Activated T-helper 17 cell treated with anti-CD3 and anti-CD28 coated beads, Interleukin-2, amount 50 U/mL, for 72 hours (primary cell): ENCODE data around the gene TLK2. TPM values are rescaled to one million over a fixed set of nuclear protein-coding genes. Genes with fewer than 3 reads are reported as not detected.

Experiments
- ATAC-seq: fragments of 150-1000 bp; cut with Tn5 transposase; replicated peaks from 2 replicates; pipeline ENCODE4 v1.10.0; 2021; ENCODE audit warnings: mild to moderate bottlenecking, moderate library complexity
- H3K27ac Mint-ChIP-seq: one replicate; pipeline ENCODE4 v1.8.0; 2022; ENCODE audit warnings: mixed read lengths
- H3K27me3 Mint-ChIP-seq: one replicate; pipeline ENCODE4 v1.8.0; 2022; ENCODE audit warnings: mixed read lengths
- H3K36me3 Mint-ChIP-seq: one replicate; pipeline ENCODE4 v1.8.0; 2022; ENCODE audit warnings: low read depth, mild to moderate bottlenecking, mixed read lengths
- H3K4me1 Mint-ChIP-seq: one replicate; pipeline ENCODE4 v1.8.0; 2022; ENCODE audit warnings: mixed read lengths
- H3K4me3 Mint-ChIP-seq: one replicate; pipeline ENCODE4 v1.8.0; 2022; ENCODE audit warnings: mild to moderate bottlenecking, mixed read lengths
- H3K9me3 Mint-ChIP-seq: one replicate; pipeline ENCODE4 v1.8.0; 2022; ENCODE audit warnings: mixed read lengths
- total RNA-seq, 2 donors: library from RNA; stranded (reverse); gene quantifications; one replicate each; pipeline ENCODE4 v1.2.3, GENCODE V29; 2022

The TLK2 gene
- total RNA-seq, 2 donors from 2014 or later: 42.5 to 43.9 TPM

DNA sequence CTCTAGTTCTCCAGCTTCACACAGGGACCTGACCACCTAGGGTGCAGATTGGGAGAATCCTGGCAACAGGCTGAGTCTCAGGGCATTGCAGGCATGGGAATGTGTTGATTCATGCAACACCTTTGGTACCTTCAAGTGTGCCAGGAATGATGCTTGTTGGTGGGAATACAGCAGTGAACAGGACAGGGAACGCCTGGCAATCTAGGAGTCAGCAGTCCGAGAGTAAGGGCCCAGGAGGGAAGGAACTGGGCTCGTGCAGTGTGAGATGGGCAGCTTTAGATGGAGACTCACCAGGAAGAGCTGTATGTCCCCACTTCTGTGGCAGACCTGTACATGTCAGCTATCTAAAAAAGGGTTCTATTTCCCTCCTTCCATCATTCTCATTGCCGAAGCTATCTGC, 136.9 kb downstream of the TLK2 start:
- Mint-ChIP-seq H3K36me3 (peaks cover 46% of the 10 kb centered on the region), H3K27me3 (no peaks in the 10 kb centered on the region), H3K4me3 (no peak overlapping the region), H3K4me1 (peaks cover 8% of the 10 kb centered on the region), H3K27ac (no peak overlapping the region), H3K9me3 (no peaks in the 10 kb centered on the region)
- no peak for ATAC-seq

DNA sequence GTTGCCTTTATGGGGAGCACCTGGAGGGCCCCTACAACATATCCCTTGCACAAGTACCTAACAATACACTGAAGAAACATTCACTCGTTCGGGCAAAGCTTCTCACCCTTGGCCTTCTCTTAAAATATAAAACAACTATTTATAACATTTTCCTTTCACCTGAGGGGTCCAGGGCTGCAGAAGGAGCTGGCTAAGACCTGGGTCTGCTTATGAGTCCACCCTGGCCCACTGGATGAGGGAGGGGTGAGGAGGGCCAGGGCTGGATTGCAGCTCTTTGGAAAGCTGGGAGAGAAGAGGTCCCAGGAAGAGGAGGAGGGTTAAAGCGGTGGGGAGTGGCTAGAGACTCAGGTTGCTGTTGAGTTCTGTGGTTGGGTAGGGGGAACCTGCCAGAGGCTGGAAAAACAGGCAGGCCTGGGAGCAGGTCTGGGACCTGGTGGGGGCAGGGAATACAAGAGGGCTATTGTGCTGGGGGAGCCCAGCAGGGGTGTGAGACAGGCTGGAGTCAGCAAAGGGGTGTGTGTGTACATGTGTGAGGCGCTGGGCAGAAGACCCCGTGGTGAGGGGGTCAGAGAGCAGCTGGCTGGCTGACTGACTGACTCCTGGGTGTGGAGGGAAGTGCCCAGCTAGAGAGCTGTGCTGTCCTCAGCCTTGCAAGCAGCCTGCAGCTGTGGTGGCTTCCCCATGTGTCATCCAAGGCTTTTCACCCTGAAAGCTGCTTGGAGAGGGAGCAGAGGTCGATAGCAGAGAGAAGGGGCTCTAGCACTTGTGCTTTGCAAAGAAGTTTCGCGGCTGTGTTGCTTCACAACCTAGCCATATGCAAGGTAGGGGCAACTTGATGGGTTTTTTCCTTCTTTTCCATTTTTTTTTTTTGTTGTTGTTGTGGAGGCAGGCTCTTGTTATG, 138.6 kb downstream of the TLK2 start:
- Mint-ChIP-seq H3K36me3 (peaks cover 29% of the 10 kb centered on the region), H3K9me3 (no peaks in the 10 kb centered on the region), H3K27ac (peak overlapping the region; percentile 52), H3K4me1 (no peaks in the 10 kb centered on the region), H3K4me3 (no peak overlapping the region), H3K27me3 (no peaks in the 10 kb centered on the region)
- ATAC-seq: no peak

DNA sequence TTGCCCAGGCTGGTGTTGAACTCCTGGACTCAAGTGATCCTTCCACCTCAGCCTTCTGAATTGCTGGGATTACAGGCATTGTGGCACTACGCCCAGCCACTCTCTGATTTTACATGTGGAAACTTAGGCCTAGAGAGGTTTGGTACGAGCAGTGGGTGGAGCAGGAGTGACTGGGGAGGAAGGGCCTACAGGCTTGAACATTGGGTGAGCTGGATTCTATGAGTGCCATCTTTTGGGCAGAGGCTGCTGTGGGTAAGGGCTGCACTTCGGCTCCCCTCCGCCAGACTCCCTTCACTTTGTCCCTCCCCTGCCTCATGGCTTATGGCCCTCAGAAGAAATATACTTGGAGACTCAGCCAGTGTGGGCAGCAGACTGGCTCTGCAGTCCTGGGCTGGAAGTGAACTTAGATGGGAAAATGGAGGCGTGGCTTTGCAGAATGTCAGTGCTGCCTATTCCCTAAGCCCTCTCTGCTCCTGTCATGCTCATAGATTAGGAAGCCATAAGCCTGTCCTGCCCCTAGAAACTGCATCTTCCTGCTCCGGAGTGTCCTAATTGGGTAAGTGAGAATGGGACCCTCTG, 139.4 kb downstream of the TLK2 start:
- Mint-ChIP-seq H3K4me1 (no peaks in the 10 kb centered on the region), H3K27ac (peak overlapping the region; percentile 52), H3K4me3 (no peak overlapping the region), H3K36me3 (peaks cover 24% of the 10 kb centered on the region), H3K9me3 (no peaks in the 10 kb centered on the region), H3K27me3 (no peaks in the 10 kb centered on the region)
- no peak for ATAC-seq

DNA sequence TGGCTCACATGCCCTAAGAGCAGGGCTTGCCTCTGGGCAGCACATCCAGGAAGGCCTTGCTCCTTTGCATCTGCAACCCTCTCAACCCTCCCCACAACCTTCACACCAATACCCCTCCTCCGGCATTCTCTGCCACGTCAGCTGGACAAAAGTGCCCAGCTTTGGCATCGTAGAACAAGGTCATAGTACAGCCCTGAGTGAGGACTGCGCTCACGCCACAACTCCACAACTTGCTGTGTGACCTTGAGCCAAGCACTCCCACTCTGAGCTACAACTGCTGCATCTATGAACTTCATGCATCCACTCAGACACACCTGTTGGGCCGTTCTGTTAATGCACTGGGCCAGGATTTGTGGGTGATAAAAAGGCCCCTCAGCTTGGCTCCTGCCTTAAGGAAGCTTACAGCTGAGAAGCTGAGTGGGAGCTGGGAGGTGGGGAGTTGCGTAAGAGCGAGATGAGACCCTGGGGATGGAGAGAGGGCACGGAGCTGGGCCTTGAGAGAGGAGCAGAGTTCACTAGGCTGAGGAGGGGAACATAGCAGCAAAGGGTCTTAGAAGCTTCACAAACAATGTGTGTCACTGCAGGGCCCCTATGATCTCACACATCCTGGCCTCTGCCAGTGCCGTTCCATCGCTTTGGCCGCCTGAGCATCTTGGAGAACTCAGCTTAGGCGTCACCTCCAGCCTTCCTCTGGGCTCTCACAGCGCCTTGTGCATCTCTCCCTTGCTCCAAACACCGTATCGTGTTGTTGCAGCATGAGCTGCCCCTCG, 140.2 kb downstream of the TLK2 start:
- peaks cover 16% of the 10 kb centered on the region for H3K36me3 Mint-ChIP-seq
- no peaks in the 10 kb centered on the region for H3K9me3 Mint-ChIP-seq
- H3K4me3 Mint-ChIP-seq: no peak overlapping the region
- H3K27me3 Mint-ChIP-seq: no peaks in the 10 kb centered on the region
- H3K4me1 Mint-ChIP-seq: no peaks in the 10 kb centered on the region
- H3K27ac Mint-ChIP-seq: peak overlapping the region; percentile 10
- no peak for ATAC-seq

DNA sequence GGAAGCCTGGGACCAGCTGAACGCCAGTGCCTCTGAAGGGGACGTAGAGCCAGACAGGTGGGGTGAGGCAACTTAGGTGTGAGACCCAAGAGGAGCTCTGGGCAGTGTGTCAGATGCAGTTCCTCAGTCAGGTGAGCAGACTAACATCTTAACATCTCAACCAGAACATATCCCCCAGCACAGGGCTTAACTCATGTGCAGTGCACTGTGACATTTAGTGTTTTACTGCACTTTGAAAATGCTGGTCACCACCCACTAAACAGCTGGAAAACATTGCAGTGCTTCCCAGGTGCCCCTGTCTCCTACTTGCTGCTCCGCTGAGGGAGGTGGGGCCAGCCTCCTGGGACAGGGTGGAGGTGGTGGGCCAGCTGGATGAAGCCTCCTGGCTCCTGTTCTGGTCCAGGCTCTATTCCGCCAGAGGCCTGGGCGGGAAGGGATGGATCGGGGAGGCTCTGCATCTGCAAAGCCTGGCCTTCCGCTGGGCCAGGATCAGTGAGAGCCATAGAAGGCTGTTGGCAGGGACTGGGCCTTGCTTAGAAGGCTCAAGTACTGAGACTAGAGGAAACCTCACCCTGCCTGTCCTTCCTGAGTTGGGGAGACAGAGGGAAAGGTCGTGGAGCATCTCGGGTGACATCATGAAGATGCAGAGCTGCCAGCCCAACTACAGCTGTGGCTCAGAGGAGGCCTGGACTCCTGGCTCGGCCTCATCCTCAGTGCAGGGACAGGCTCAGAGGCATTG, 141.0 kb downstream of the TLK2 start:
- no peaks in the 10 kb centered on the region for H3K9me3 Mint-ChIP-seq
- no peak for ATAC-seq

DNA sequence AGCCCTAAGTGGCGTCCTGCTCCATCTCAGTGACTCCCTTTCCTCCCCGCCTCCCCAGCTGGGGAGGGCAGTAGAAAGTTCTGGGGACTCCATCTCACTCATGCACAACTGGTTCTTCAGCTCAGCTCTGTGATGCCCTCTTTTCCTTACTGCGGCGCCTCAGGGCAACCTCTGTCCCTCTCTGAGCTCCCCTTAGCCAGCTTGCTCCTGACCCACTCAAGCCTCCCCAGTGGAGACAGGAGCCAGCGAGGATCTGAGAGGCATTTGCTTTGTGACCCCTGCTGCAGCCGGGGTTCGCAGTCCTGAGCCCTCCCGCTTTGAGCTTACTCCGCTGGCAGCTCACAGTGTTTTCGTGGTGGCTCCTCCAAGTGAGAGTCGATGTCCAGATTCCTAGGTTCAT, 142.6 kb downstream of the TLK2 start:
- Mint-ChIP-seq H3K27ac (no peak overlapping the region), H3K36me3 (peaks cover 4% of the 10 kb centered on the region), H3K9me3 (no peaks in the 10 kb centered on the region), H3K4me3 (no peak overlapping the region), H3K4me1 (no peaks in the 10 kb centered on the region), H3K27me3 (peaks cover 3% of the 10 kb centered on the region)
- ATAC-seq: no peak

More for the DNA sequence above, 141.0 kb downstream of the TLK2 start:
- Mint-ChIP-seq H3K27ac (no peak overlapping the region), H3K4me3 (no peak overlapping the region), H3K4me1 (no peaks in the 10 kb centered on the region), H3K36me3 (peaks cover 8% of the 10 kb centered on the region), H3K27me3 (no peaks in the 10 kb centered on the region)

DNA sequence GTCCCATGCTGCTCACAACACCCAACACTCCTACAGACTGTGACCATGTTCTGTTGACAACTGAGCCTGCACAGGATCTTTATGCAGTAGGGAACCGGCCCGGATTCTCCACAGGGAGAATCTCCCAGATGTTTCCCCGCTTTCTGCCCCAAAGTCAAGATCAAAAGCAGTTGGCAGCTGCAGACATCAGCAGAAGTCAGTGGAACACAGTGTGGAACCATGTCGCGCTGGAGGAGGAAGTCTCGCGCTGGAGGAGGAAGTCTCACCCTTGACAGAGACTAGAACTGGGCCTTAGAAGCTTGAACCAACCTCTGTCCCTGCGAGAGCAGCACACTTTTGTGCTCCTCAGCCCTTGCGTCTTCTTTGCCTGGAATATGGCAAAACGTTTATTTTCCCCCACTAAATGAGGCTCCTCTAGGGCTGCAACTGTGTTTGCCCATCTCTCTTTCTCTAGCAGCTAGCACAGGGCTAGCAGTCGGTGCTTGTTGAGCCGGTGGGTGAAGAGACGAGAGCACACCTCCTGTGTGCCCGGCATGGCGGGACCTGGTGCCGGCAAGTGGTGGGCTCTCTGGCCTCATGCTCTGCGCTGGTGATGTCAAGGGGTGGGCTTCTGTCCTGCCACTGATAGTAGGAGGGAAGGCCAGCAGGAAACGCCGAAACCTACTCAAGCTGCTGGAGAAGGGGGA, 146.7 kb downstream of the TLK2 start:
- H3K4me3 Mint-ChIP-seq: peak overlapping the region; percentile 94
- no peak for ATAC-seq

DNA sequence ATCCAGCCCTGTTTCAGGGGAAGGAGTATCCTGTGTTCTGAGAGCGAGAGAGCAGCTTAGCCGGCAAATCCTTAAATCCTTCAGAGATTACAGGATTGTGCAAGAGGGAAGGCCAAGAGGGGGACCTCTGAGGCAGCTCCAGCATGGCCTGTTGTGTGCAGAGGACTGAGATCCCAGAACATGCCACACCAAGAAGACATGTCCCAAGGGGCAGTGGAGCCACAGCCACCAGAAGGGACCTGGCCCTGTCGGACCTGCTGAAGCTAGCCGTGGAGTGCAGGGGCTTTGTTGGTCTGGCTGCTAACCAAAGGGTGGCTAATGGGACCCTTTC, 147.2 kb downstream of the TLK2 start:
- H3K4me3 Mint-ChIP-seq: peak overlapping the region; percentile 94
- peaks cover 18% of the 10 kb centered on the region for H3K27me3 Mint-ChIP-seq
- H3K9me3 Mint-ChIP-seq: no peaks in the 10 kb centered on the region
- peaks cover 12% of the 10 kb centered on the region for H3K36me3 Mint-ChIP-seq
- ATAC-seq: no peak
- H3K4me1 Mint-ChIP-seq: peaks cover 12% of the 10 kb centered on the region
- H3K27ac Mint-ChIP-seq: no peak overlapping the region

More for the DNA sequence above, 146.7 kb downstream of the TLK2 start:
- Mint-ChIP-seq H3K36me3 (peaks cover 12% of the 10 kb centered on the region), H3K27me3 (peaks cover 17% of the 10 kb centered on the region), H3K4me1 (peaks cover 12% of the 10 kb centered on the region), H3K27ac (no peak overlapping the region), H3K9me3 (no peaks in the 10 kb centered on the region)

DNA sequence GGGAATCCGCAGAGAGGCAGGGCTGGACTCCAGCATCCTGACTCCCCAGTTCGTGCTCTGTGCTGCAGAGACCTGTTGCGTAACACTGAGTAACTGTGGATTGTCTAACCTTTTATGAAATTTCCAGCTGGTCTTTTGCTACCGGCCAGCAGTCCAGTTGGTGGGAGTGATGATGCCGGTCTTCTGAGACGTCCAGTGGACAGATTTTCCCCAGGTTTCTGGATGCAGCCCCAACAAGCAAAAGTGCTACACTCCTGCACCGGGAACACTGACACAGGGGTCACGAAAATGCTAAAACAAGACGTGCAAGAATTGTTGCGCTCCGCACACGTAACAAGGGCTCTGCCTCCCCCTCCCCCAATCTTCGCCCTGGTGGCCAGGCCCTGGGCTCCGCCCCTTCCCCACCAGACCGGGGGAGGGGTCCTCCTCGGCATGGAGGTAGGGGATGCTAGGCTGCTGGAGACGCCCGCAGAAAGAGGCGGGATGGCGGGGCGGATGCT, 148.1 kb downstream of the TLK2 start:
- Mint-ChIP-seq H3K9me3 (no peaks in the 10 kb centered on the region), H3K4me1 (peaks cover 12% of the 10 kb centered on the region), H3K27ac (no peak overlapping the region), H3K27me3 (peaks cover 18% of the 10 kb centered on the region), H3K36me3 (peaks cover 12% of the 10 kb centered on the region), H3K4me3 (peak overlapping the region; percentile 94)
- ATAC-seq: no peak

DNA sequence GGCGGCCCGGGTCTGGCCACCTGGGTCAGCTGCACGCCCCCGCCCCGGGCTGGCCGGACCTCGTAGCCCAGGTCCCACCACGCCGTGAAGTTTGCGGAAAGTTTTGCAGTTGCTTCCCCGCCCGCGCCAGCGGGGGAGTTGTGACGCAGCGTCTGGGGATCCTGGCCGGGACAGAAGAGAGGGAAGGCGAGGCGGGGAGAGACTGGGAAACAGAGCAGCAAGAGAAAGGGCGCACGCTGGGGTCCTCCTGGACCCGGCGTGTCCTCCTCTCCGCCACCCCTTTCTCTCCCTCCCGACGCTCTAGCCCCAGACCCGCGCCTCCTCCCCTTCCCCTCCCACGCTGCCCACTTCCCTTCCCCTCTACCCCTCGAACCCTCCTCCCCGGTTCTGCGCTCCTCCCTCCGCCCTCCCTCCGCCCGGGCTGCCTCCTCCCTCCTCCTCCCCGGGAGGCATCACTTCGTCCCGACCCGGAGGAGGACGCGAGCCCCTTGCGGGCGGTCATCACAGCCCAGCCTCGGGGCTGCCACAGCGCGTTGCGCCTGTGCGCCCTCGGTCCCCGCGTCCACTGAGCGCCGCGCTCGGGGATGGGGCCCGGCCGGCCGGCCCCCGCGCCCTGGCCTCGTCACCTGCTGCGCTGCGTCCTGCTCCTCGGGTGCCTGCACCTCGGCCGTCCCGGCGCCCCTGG, 148.7 kb downstream of the TLK2 start, which contains the start of gene MRC2:
TSS of gene MRC2 (plus strand) at position 452 of the 685 bp plus-strand sequence. CDS start at position 585, 133 bp downstream.
- ATAC-seq: peak; percentile 75
- peak within 1 kb of the TSS; percentile 76 for H3K27ac Mint-ChIP-seq

DNA sequence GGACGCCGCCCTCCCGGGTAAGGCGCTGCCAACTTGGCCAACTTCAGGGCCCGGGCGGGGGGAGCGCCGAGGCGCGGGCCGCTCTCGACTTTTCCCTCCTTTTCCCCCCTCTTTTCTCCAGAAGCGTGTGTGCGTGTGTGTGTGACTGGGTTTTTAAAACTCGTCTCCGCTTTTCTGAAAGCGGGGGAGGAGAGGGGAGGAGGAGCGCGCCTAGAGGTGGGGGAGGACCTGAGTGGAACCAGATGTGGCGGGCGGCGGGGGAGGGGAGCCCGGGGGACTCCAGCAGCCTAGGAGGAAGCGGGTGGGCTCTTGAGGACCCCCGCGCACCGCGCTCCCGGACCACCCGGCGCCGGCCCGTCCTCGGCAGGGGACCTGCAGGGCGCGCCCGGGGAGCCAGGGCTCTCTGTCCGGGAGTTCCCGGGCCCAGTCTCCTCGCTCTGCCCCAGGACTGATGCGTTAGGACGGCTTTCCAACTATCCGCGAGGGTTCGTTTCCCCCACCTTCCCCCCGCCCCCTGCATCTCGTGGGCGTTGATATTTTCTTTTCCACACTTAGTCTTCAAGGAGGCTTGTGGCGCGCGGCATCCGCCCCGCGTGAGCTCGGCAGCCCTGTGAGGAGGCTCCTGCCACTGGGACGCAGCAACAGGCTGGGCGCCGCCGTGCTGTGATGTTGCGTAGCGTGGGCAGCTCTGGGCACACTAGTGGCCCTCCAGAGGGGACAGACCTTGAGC, 149.4 kb downstream of the TLK2 start:
- Mint-ChIP-seq H3K27me3 (peaks cover 22% of the 10 kb centered on the region), H3K27ac (peak overlapping the region; percentile 76), H3K4me3 (peak overlapping the region; percentile 94), H3K9me3 (no peaks in the 10 kb centered on the region), H3K4me1 (peaks cover 12% of the 10 kb centered on the region), H3K36me3 (peaks cover 12% of the 10 kb centered on the region)
- peak; percentile 61 for ATAC-seq

More for the DNA sequence above, 148.7 kb downstream of the TLK2 start, which contains the start of gene MRC2:
- H3K4me1 Mint-ChIP-seq: peaks cover 12% of the 10 kb centered on the region
- H3K27me3 Mint-ChIP-seq: peaks cover 21% of the 10 kb centered on the region
- H3K9me3 Mint-ChIP-seq: no peaks in the 10 kb centered on the region
- H3K4me3 Mint-ChIP-seq: peak within 1 kb of the TSS; percentile 94
- peaks cover 12% of the 10 kb centered on the region for H3K36me3 Mint-ChIP-seq

DNA sequence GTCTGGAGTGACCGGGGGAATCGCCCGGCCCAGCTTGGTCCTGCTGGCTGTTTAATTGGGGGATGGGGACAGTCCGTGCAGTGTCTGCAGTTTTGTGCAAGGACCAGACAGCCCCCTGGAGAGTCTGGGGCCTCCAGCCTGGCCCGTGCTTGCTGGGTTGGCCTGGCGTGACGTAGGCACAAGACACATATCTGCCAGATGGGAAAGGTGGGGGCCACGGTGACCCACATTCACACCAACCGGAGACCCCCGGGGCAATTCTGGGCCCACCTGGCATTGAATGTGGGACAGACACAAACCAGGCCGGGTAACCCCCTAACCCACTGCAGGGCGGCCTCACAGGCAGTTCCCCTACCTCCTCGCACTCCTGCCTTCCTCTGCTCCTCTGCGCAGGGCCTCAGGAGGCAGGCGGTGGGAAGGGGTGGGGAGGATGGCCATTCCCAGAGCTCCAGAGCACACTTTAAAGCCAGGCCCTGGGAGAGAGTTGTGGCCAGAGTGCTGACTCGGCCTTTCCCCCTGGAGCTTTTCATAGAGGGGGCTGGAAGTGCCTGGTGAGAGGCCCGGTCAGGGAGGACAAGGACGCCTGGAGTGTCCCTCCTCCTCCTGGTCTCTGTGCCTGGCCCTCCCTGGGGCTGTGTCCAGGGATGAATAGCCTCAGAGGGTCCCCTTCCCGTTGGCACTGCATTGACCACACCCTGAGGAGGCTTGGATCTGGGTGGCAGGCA, 150.4 kb downstream of the TLK2 start:
- peaks cover 22% of the 10 kb centered on the region for H3K27me3 Mint-ChIP-seq
- H3K9me3 Mint-ChIP-seq: no peaks in the 10 kb centered on the region
- H3K36me3 Mint-ChIP-seq: peaks cover 12% of the 10 kb centered on the region
- peak overlapping the region; percentile 94 for H3K4me3 Mint-ChIP-seq
- H3K4me1 Mint-ChIP-seq: peaks cover 12% of the 10 kb centered on the region
- peak overlapping the region; percentile 76 for H3K27ac Mint-ChIP-seq
- ATAC-seq: no peak
